GM12875 (cell line): ENCODE data around the gene CYBA.

Experiments used
- H3K4me3 ChIP-seq: one replicate; pipeline ENCODE4 v1.5.1; 2011; ENCODE audit warnings: low read depth, low read length, control low read depth
- CTCF ChIP-seq: IDR thresholded peaks from 2 replicates; pipeline ENCODE4 v1.5.1; 2011; ENCODE audit warnings: low read depth, mild to moderate bottlenecking, control low read depth, inconsistent platforms, low read length, moderate library complexity, borderline replicate concordance; ENCODE audit not compliant: insufficient read depth

CYBA gene

DNA sequence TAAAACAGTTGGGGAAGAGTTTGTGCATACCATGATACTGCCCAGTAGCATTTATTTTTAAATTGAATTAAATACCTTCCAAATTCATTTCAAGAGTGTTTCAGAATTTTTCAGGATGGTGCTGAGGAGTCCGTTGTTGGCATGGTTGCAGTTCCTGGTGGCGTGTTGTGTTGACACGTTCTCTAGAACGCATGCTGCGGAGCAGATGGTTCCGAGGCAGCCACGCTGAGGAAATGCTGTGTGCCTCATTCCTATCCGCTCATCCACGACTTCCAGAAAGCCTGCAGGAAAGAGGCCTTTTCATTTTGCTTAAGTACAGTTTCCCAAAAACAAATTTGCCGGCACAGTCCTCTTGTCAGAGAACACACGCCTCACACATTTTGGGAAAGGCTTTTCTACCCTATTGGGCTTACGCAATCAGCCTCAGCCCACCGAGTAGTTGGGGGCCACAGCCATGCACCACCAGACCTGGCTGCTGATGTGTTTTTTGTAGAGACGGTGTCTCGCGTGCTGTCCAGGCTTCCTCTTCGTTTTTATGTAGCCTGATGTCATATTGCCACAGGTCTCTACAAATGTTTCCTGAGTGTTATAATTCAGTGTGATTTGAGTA is 44.6 kb downstream of the CYBA start:
- H3K4me3 ChIP-seq = no peak overlapping the region
- TF ChIP-seq CTCF = no peak

DNA sequence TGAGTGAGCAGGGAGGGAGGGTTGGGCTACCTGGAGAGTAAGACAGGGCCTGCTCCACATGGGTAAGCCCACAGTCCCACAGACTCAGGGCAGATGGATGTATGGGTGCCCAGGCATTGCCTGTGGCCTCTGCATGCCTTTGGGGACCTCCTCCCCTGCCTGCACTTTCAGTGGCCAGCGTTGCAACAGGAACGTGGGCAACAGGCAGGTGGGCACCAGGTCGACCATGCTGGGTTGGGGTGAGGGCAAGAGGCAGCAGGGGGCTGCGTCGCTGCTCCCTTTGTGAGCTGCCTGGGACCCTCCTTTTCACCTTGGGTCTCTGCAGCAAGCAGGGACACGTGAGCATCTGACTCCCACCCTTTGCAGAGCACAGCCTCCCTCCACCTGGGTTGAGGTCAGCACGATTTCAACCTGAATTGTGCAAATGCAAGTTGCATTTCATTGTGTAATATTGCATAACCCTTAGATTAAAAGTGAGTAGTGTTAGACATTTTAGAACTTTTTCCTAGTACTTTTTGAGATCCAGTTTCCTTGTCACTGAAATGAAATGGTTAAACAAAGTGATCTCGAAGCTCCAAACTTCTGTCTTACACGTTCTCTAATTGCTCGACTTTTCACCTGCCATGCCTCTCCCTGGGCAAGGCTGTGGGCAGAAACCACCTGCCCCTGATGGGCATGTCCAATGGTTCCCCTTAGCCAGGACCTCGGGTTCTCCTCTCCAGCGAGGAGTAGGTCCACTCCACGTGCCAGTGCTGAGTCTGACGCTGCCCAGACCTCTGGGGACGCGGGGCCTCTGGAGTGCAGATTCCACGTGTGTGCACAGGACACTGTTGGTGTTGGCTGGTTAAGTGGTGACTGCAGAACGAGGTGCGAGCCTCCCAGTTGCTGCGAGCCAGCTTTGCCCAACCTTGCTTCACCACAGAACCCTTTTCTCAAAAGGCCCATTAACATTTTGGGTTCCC is 45.4 kb downstream of the CYBA start:
- H3K4me3 ChIP-seq = no peak overlapping the region
- no peak for TF ChIP-seq CTCF

DNA sequence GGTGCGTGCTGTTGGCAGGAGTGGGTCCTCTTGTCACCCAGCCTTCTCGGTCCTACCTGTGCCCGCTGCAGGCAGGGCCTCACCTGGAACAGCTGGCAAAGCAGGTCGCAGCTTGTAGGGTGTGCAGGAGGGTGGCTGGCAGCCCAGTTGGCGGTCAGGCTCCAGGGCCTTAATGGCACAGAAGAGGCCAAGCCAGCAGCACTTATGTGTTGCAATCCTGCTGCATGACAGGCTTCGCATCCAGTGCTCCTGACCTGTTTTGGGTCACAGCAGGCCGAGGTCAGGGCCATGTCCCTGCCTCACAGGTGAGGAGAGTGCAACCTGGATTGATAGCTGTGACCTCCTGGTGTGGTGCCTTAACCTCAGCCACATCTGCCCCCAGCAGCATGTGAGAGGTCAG is 48.8 kb downstream of the CYBA start:
- H3K4me3 ChIP-seq = no peak overlapping the region
- TF ChIP-seq CTCF = no peak

GRCh38 chr16:88601313-88602036 is 49.4 kb downstream of the CYBA start:
- no peak for TF ChIP-seq CTCF

GRCh38 chr16:88600539-88600896 is 50.3 kb downstream of the CYBA start:
- TF ChIP-seq CTCF = no peak
- no peak overlapping the region for H3K4me3 ChIP-seq

More at GRCh38 chr16:88601313-88602036, 49.4 kb downstream of the CYBA start:
- no peak overlapping the region for H3K4me3 ChIP-seq

DNA sequence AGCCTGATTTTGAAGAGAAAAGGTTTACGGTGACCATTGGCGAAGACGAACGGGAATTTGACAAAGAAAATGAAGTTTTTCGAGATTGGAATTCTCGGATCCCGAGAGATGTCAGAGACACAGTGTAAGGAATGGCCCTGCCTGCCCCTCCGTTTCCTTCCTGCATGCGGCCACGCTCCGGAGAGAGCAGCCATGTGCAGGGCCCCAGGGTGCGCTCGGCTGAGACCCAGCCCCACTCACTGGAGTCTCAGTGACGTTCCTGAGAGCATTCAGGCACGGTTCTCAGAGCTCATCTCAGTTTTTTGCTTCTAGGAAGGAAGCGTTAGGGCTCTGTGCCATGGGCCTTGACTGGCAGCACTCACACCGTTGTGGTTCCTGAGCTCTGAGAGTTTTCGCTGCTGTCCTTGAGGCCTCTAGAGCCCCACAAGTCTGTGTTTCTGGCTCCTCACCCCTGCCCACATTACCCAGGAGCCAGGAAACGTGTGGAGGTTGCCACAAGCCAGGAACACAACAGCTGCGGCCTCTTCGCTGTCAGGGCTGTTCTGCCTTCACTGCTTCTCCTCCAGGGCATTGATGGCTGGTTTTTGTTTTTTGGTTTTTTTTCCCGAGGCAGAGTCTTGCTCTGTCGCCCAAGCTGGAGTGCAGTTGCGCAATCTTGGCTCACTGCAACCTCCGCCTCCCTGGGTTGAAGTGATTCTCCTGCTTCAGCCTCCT is 50.9 kb downstream of the CYBA start:
- no peak overlapping the region for H3K4me3 ChIP-seq

More for the DNA sequence above, 50.9 kb downstream of the CYBA start:
- TF ChIP-seq CTCF = no peak
